Measurements from ENCODE around the gene TTC28.

- TF ChIP-seq CTCF (conservative IDR thresholded peaks at IDR 0.05 in 1 of 2, IDR thresholded peaks at IDR 0.05 in 1 of 2; ENCODE audit: low read depth in 1 of 2, low read length in 2 of 2) (no peak), EZH2 (IDR thresholded peaks at IDR 0.05; ENCODE audit: low read length, missing control alignments) (no peak)
Observed at GRCh38 chr22:28474330-28474729, 205.3 kb downstream of the TTC28 start.
